Sigmoid colon (tissue), 4 donors: ENCODE results near the gene FUT2.

ENCODE experiments used
- CTCF ChIP-seq, 4 experiments: fragments of 450-650 bp in 3 of 4; fragments of 200-600 bp in 1 of 4; IDR thresholded peaks; one replicate each; pipeline ENCODE4 v1.5.1; 2016 to 2019; ENCODE audit warnings: antibody characterized with exemption in 4 of 4, mild to moderate bottlenecking in 3 of 4, moderate library complexity in 2 of 4
- POLR2A ChIP-seq, 2 donors: fragments of 450-650 bp; IDR thresholded peaks; one replicate each; pipeline ENCODE4 v1.6.1; 2016; ENCODE audit warnings: antibody characterized with exemption in 2 of 2, mild to moderate bottlenecking in 2 of 2, moderate library complexity in 2 of 2
- POLR2AphosphoS5 ChIP-seq, 4 donors: sonication (generic); formaldehyde crosslinking; IDR thresholded peaks; one replicate each; pipeline ENCODE4 v1.6.1; 2017; ENCODE audit warnings: antibody characterized with exemption in 4 of 4

DNA sequence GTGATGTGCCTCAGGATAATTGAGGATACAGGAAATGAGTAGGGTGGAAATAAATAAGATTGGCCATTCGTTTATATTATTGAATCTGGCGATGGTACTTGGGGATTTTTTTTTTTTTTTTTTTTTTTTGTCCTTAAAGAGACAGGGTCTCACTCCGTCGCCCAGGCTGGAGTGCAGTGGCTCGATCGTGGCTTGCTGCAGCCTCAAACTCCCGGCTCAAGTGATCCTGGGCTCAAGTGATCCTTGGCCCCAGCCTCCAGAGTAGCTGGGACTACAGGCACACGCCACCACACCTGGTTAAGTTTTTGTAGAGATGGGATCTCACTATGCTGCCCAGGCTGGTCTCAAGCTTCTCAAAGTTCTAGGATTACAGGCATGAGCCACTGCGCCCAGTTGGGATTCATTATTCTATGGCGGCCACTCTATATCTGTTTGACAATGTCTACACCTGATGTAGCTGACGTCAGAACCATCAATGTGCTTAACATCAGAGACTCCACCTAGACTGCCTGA lies 26.5 kb downstream of the FUT2 start:
- TF ChIP-seq CTCF (IDR thresholded peaks at IDR 0.05) (no peak), POLR2A (IDR thresholded peaks at IDR 0.05) (no peak), POLR2AphosphoS5 (IDR thresholded peaks at IDR 0.05) (no peak)
